IPS-20b (cell line): ENCODE measurements around the gene MUC3A.
A peak's percentile ranks its signal among the peaks of the same experiment; 100 is the strongest.
"Not testable (repeated sequence)": the region's sequence is repeated elsewhere in the genome, so short reads cannot be mapped to it uniquely, and the experiment has no call there.

Source experiments
- H3K27ac ChIP-seq: one replicate; pipeline ENCODE4 v1.5.1; 2013; ENCODE audit warnings: low read length
- H3K27me3 ChIP-seq: 2 replicates; pipeline ENCODE4 v1.6.1; 2013; ENCODE audit warnings: mild to moderate bottlenecking, low read length, inconsistent platforms; ENCODE audit not compliant: insufficient read depth
- H3K36me3 ChIP-seq: 2 replicates; pipeline ENCODE4 v1.6.1; 2013; ENCODE audit warnings: low read depth, mild to moderate bottlenecking, inconsistent platforms, low read length, moderate library complexity; ENCODE audit not compliant: insufficient read depth
- H3K4me1 ChIP-seq: 2 replicates; pipeline ENCODE4 v1.6.1; 2013; ENCODE audit warnings: mild to moderate bottlenecking, control low read depth, inconsistent platforms, low read length, moderate library complexity; ENCODE audit not compliant: insufficient read depth
- H3K4me3 ChIP-seq: 2 replicates; pipeline ENCODE4 v1.5.1; 2013; ENCODE audit warnings: mild to moderate bottlenecking, low read length, inconsistent platforms
- H3K9ac ChIP-seq: 2 replicates; pipeline ENCODE4 v1.6.1; 2013; ENCODE audit warnings: low read depth, mild to moderate bottlenecking, inconsistent platforms, low read length, moderate library complexity
- H3K9me3 ChIP-seq: 2 replicates; pipeline ENCODE4 v1.6.1; 2013; ENCODE audit warnings: mild to moderate bottlenecking, low read depth, low read length, inconsistent platforms; ENCODE audit not compliant: insufficient read depth

The MUC3A gene

GRCh38 chr7:101002333-101002732, 53.0 kb downstream of the MUC3A start:
- not testable (repeated sequence) for H3K36me3 ChIP-seq, H3K27me3 ChIP-seq, H3K4me3 ChIP-seq, H3K9ac ChIP-seq, H3K27ac ChIP-seq, H3K4me1 ChIP-seq, H3K9me3 ChIP-seq

DNA sequence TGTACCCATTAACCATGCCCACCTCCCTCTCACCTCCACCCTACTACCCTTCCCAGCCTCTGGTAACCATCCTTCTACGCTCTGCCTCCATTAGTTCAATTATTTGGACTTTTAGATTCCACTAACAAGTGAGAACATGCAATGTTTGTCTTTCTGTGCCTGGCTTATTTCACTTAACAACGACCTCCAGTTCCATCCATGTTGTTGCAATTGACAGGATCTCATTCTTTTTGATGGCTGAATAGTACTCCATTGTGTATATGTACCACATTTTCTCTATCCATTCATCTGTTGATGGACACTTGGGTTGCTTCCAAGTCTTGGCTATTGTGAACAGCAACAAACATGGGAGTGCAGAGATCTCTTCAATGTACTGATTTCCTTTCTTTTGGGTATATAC, 58.0 kb downstream of the MUC3A start:
- not testable (repeated sequence) for H3K36me3 ChIP-seq, H3K27ac ChIP-seq, H3K27me3 ChIP-seq, H3K9me3 ChIP-seq, H3K4me3 ChIP-seq, H3K9ac ChIP-seq, H3K4me1 ChIP-seq

GRCh38 chr7:101009629-101010028, 60.3 kb downstream of the MUC3A start:
- 0 out of 2 replicates have a peak, but pooled peaks cover 8% of the 10 kb centered on the region for H3K36me3 ChIP-seq

DNA sequence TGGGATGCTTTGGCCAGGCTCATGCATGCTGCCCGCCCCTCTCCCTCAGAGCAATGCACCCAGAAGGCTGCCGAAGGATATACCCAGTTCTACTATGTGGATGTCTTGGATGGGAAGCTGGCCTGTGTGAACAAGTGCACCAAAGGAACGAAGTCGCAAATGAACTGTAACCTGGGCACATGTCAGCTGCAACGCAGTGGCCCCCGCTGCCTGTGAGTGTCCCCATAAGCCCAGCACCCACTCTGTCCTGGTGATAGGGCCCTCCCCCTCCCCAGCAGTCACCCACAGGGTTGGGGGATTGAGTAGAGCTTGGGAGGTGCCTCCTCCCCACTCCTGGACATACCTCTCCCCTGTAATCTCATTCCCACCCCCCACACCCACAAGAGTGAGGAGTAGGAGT, 63.6 kb downstream of the MUC3A start:
- peaks cover 5% of the 10 kb centered on the region; the same call in 1 of the 2 replicates for H3K4me1 ChIP-seq
- no peak overlapping the region for H3K9ac ChIP-seq
- no peaks in the 10 kb centered on the region for H3K9me3 ChIP-seq
- no peak overlapping the region for H3K4me3 ChIP-seq
- no peak overlapping the region for H3K27ac ChIP-seq
- 0 out of 2 replicates have a peak, but pooled peaks cover 8% of the 10 kb centered on the region for H3K36me3 ChIP-seq
- no peaks in the 10 kb centered on the region for H3K27me3 ChIP-seq

More at GRCh38 chr7:101009629-101010028, 60.3 kb downstream of the MUC3A start:
- Histone ChIP-seq H3K9ac (no peak overlapping the region), H3K4me3 (no peak overlapping the region), H3K27ac (no peak overlapping the region), H3K9me3 (no peaks in the 10 kb centered on the region), H3K4me1 (no peaks in the 10 kb centered on the region), H3K27me3 (no peaks in the 10 kb centered on the region)

DNA sequence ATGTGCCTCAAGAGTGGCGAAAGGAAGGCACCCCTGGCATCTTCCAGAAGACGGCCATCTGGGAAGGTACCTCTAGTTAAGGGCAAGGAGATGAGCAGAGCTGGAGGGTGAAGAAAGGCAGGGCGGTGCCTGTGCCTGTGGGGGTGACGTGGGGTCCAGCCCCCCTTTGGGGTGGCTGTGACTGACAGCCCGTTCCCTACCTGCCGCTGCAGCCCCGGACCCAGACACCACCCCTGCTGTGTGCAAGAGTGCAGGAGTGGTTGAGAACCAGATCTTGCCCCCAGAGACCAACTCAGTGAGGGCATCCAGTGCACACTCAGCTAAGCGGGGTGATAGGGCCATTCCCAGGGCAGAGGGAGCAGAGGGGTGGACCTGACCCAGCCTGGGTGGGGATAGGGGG, 66.3 kb downstream of the MUC3A start:
- Histone ChIP-seq H3K4me3 (peak overlapping the region; percentile 83; the same call in 1 of the 2 replicates), H3K9me3 (no peaks in the 10 kb centered on the region), H3K27me3 (no peaks in the 10 kb centered on the region), H3K9ac (no peak overlapping the region), H3K27ac (no peak overlapping the region), H3K36me3 (0 out of 2 replicates have a peak, but pooled peaks cover 8% of the 10 kb centered on the region), H3K4me1 (peaks cover 5% of the 10 kb centered on the region; the same call in 1 of the 2 replicates)

GRCh38 chr7:101017064-101017777, 67.9 kb downstream of the MUC3A start:
- Histone ChIP-seq H3K27me3 (no peaks in the 10 kb centered on the region), H3K9me3 (no peaks in the 10 kb centered on the region), H3K4me3 (peak overlapping the region; percentile 83), H3K9ac (peak overlapping the region; percentile 83), H3K4me1 (peaks cover 5% of the 10 kb centered on the region; the same call in 1 of the 2 replicates), H3K36me3 (0 out of 2 replicates have a peak, but pooled peaks cover under 1% of the 10 kb centered on the region), H3K27ac (peak overlapping the region; percentile 71)
